ENCODE results near the gene SAMD10.

SAMD10 gene

DNA sequence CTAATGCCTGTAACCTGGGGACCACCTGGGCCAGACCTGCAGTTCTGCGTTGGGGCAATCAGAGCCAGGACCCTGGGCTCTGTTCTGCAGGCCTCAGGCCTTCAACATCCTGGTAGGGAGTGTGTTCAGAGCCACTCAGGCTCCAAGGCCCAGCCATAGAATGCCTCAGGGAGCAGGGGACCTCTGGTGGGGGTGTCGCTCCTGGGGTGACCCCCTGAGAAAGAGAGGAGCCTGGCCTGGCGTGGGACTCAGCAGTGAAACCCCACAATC, 35.7 kb downstream of the SAMD10 start:
- Histone ChIP-seq H4K20me1 (peaks cover 96% of the 10 kb centered on the region), H3K4me3 (no peak overlapping the region), H3K4me2 (no peak overlapping the region), H3K36me3 (peaks cover 71% of the 10 kb centered on the region), H3K9me3 (no peaks in the 10 kb centered on the region), H3K27me3 (no peaks in the 10 kb centered on the region), H3K27ac (no peak overlapping the region), H3K9ac (no peak overlapping the region), H3K4me1 (peaks cover 54% of the 10 kb centered on the region)
- no peak for TF ChIP-seq Cebpa-rat (IDR thresholded peaks at IDR 0.05)

DNA sequence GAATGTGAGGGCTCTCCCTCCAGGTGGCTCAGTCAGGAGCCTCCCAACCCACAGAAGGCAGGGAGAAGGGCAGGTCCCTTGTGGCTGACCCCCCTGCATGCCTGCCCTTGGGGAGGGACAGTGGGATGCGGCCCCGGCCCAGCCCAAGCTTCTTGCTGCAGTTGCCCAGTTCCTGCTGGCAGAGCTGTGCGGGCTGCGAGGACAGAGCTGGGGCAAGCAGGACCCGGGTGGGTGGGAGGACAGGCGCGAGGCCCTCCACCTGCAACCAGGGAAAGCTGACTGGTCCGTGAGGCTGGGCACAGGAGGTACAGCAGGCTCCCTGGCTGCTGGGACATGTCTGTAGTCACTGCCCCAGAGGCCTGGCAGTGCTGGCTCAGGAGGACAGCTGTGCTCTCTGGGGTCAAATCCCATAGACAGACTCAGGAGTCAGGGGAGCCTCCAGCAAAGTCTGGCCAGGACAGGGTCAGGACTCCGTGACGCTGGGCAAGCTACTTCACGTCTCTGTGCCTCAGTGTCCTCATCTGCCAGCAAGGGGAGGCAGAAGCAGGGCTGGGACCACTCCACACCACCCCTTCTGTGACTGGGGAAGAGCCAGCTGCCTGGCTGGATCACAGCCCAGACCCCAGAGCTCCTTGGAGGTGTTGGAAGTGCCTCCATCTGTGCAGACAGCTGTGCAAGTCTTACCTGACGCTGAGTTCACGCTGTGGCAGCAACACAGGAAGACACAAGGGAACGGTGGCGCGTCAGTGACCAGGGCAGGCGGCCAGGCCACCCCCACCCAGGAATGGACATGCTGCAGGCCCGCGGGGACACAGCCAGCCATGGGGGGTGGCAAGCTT, 36.3 kb downstream of the SAMD10 start:
- Histone ChIP-seq H4K20me1 (peaks cover 95% of the 10 kb centered on the region), H3K4me3 (no peak overlapping the region), H3K4me2 (peak overlapping the region; percentile 66), H3K4me1 (peaks cover 49% of the 10 kb centered on the region), H3K27me3 (no peaks in the 10 kb centered on the region), H3K9ac (no peak overlapping the region), H3K9me3 (no peaks in the 10 kb centered on the region), H3K27ac (peak overlapping the region; percentile 19; the same call in 1 of the 2 replicates), H3K36me3 (peaks cover 75% of the 10 kb centered on the region)
- no peak for TF ChIP-seq Cebpa-rat (IDR thresholded peaks at IDR 0.05)

- no peak overlapping the region for H3K4me3 ChIP-seq
- no peak overlapping the region for H3K9ac ChIP-seq
- H4K20me1 ChIP-seq: peaks cover 95% of the 10 kb centered on the region
- peaks cover 83% of the 10 kb centered on the region for H3K36me3 ChIP-seq
- no peaks in the 10 kb centered on the region for H3K9me3 ChIP-seq
- peaks cover 41% of the 10 kb centered on the region for H3K4me1 ChIP-seq
- peak overlapping the region; percentile 19; the same call in 1 of the 2 replicates for H3K27ac ChIP-seq
- TF ChIP-seq Cebpa-rat (IDR thresholded peaks at IDR 0.05): no peak
- H3K27me3 ChIP-seq: no peaks in the 10 kb centered on the region
- H3K4me2 ChIP-seq: peak overlapping the region; percentile 66
Observed at GRCh38 chr20:63942250-63942951, 37.0 kb downstream of the SAMD10 start.

- Histone ChIP-seq H3K4me2 (peak overlapping the region; percentile 88), H3K27me3 (no peaks in the 10 kb centered on the region), H3K4me3 (peak overlapping the region; percentile 51), H3K27ac (peak overlapping the region; percentile 63; the same call in 1 of the 2 replicates), H3K4me1 (peaks cover 36% of the 10 kb centered on the region), H3K36me3 (peaks cover 87% of the 10 kb centered on the region), H4K20me1 (peaks cover 95% of the 10 kb centered on the region), H3K9me3 (no peaks in the 10 kb centered on the region), H3K9ac (0 out of 2 replicates have a peak overlapping the region, but pooled peaks have one; percentile 29)
- TF ChIP-seq Cebpa-rat (IDR thresholded peaks at IDR 0.05): no peak
Observed at GRCh38 chr20:63941282-63942081, 38.0 kb downstream of the SAMD10 start.

DNA sequence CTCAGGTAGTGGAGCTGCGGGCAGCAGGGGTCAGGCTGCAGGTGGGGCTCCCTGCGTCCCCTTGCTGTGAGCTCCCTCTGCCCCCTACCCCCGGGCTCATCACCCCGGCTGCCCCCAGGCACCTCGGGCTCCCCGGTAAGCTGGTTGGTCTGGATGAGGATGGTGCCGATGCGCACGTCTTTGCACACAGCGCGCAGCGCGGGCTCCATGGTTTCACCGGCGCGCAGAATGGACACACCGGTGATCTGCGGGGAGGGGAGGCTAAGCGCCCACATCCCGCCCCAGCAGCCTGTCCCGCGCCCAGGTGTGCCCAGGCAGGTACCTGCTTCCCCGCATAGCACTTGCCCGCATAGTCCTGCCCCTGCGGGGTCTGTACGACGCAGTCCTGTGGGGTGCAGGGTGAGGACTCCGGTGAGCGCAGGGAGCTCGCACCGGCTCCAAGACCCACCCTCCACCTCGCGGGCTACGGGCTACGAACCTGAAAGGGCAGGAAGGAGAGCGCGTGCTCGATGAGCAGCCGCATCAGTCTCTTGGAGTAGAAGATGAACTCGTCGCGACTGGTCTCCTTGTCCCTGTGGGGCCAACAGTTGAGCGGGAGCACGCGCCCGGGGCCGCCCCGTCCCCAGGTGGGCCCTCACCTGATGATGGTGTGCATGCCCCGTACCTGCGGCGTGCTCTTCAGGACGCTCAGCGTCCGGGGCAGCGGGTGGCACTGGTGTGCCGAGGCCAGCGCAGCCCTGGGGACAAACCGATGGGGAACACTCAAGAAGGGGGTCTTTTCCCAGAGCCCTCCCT, 38.8 kb downstream of the SAMD10 start:
- no peaks in the 10 kb centered on the region for H3K27me3 ChIP-seq
- peaks cover 87% of the 10 kb centered on the region for H3K36me3 ChIP-seq
- peaks cover 95% of the 10 kb centered on the region for H4K20me1 ChIP-seq
- H3K27ac ChIP-seq: peak overlapping the region; percentile 63; the same call in 1 of the 2 replicates
- no peak for TF ChIP-seq Cebpa-rat (IDR thresholded peaks at IDR 0.05)
- peak overlapping the region; percentile 51; the same call in 1 of the 2 replicates for H3K4me3 ChIP-seq
- no peaks in the 10 kb centered on the region for H3K9me3 ChIP-seq
- no peak overlapping the region for H3K9ac ChIP-seq
- H3K4me1 ChIP-seq: peaks cover 44% of the 10 kb centered on the region
- peak overlapping the region; percentile 88 for H3K4me2 ChIP-seq

DNA sequence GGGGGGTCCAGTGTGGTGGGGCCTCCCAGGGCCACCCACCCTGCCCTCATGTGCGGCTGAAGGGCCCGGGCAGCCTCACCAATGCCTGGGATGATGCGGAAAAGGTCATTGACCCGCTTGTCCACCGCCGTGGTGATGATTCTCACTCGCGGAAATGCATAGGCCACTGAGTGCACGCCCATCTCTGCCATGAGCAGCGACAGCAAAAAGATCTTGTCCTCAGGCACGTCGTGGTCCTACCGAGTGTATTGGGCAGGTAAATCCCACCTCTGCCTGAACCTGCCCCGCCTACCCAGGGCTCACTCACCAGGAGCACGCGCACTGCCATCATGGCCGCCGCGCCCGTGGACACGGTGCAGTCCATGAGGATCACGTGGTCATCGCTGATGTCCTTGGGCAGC, 39.4 kb downstream of the SAMD10 start:
- Histone ChIP-seq H3K4me1 (peaks cover 50% of the 10 kb centered on the region), H4K20me1 (peaks cover 95% of the 10 kb centered on the region), H3K9ac (no peak overlapping the region), H3K36me3 (peaks cover 87% of the 10 kb centered on the region), H3K27ac (no peak overlapping the region), H3K4me3 (no peak overlapping the region), H3K9me3 (no peaks in the 10 kb centered on the region), H3K4me2 (no peak overlapping the region), H3K27me3 (no peaks in the 10 kb centered on the region)
- no peak for TF ChIP-seq Cebpa-rat (IDR thresholded peaks at IDR 0.05)

DNA sequence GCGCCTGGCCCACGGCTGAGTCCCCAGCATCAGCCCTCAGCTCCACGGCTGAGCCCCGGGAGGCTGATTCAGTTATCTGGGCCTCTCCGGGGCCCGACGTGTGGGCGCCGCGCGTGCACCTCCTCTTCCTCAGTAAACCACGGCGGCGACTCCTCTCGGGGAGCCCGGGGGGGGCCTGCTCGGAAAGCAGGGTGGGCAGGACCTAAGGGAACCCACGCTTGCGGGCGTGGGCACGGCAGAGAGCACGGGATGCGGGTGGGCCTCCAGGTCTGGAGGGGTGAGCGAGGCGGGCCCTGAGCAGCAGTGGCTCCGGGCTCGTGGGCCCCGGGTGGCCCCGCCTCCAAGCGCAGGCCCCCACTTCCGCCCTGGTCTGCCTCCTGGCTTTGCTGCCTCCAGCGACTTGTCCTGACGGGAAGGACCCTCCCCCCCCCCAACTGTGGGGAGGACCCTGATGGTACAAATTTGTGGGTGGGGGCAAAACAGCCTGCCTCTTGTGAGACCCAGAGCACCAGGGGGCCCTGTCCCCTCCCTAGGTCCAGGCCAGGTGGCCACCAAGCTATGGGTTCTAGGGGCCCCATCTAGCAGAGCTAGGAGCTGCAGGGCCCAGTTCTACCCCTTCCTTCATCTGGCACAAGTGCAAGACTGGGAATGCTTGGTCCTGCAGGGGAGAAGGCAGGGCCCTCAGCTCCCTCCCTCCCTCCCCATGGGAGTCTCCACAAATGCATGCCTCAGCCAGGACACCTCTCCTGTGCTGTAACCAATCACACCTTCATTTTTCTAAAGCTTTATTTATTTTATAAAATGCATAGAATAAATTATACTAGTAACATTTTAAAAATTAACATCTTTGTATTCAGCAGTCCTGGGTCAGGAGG, 40.1 kb downstream of the SAMD10 start:
- no peak overlapping the region for H3K9ac ChIP-seq

DNA sequence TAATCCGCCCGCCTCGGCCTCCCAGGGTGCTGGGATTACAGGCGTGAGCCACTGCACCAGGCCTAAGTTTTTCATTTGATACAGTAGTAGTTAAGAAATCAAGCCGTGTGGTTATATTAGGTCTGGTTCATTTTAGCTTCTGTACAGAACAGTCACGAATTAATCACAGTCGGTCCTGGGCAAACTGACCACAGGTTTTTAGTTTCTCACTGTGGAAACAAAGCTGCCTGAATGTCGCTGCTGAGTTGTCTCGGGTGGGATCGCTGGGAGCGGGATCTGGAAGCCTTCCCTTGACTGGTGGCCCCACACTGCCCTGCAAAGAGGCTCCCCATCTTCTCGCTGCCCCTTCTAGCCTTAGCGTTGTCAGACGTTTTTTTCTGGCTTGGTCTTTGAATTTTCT, 41.8 kb downstream of the SAMD10 start:
- H3K9me3 ChIP-seq: no peaks in the 10 kb centered on the region
- no peak overlapping the region for H3K27ac ChIP-seq
- H3K4me3 ChIP-seq: no peak overlapping the region
- H3K27me3 ChIP-seq: no peaks in the 10 kb centered on the region
- no peak overlapping the region for H3K9ac ChIP-seq
- H4K20me1 ChIP-seq: peaks cover 95% of the 10 kb centered on the region
- no peak overlapping the region for H3K4me2 ChIP-seq
- peaks cover 87% of the 10 kb centered on the region for H3K36me3 ChIP-seq
- TF ChIP-seq Cebpa-rat (IDR thresholded peaks at IDR 0.05): no peak
- peaks cover 45% of the 10 kb centered on the region for H3K4me1 ChIP-seq

More for the DNA sequence above, 40.1 kb downstream of the SAMD10 start:
- no peak for TF ChIP-seq Cebpa-rat (IDR thresholded peaks at IDR 0.05)
- H3K4me3 ChIP-seq: no peak overlapping the region
- H4K20me1 ChIP-seq: peaks cover 95% of the 10 kb centered on the region
- no peak overlapping the region for H3K4me2 ChIP-seq
- H3K27ac ChIP-seq: no peak overlapping the region
- H3K9me3 ChIP-seq: no peaks in the 10 kb centered on the region
- peaks cover 87% of the 10 kb centered on the region for H3K36me3 ChIP-seq
- H3K4me1 ChIP-seq: peaks cover 55% of the 10 kb centered on the region
- H3K27me3 ChIP-seq: no peaks in the 10 kb centered on the region
